SK-N-SH (cell line): ENCODE results near the gene RASGRP2.

Source experiments
- EP300 ChIP-seq, 2 experiments: IDR thresholded peaks; 2 replicates each; pipeline versions ENCODE4 v1.4.0 to v1.6.1; 2012; ENCODE audit warnings: borderline replicate concordance in 1 of 2, low read depth in 1 of 2, low read length in 1 of 2
- FOXJ3 ChIP-seq: sonication (generic); formaldehyde crosslinking; IDR thresholded peaks from 2 replicates; pipeline ENCODE4 v1.5.1; 2020; ENCODE audit warnings: mild to moderate bottlenecking, missing genetic modification reagents
- GABPA ChIP-seq: IDR thresholded peaks from 2 replicates; pipeline ENCODE4 v1.4.0; 2012; ENCODE audit warnings: low read depth, mild to moderate bottlenecking
- RFX5 ChIP-seq: IDR thresholded peaks from 2 replicates; pipeline ENCODE4 v1.6.1; 2012; ENCODE audit warnings: mild to moderate bottlenecking, improper control_type of control experiment, low read length
- SMC3 ChIP-seq: IDR thresholded peaks from 2 replicates; pipeline ENCODE4 v1.6.1; 2012; ENCODE audit warnings: low read depth, low read length, improper control_type of control experiment
- TAF1 ChIP-seq: IDR thresholded peaks from 2 replicates; pipeline ENCODE4 v1.6.1; 2012; ENCODE audit warnings: low read depth, mild to moderate bottlenecking, low read length, moderate library complexity, borderline replicate concordance
- TCF12 ChIP-seq: IDR thresholded peaks from 2 replicates; pipeline ENCODE4 v1.4.0; 2012
- YY1 ChIP-seq: IDR thresholded peaks from 2 replicates; pipeline ENCODE4 v1.4.0; 2012; ENCODE audit warnings: low read depth, mild to moderate bottlenecking
- TF ChIP-seq, protein P1 (sequence below): fragments of 200-600 bp; sonication (generic); IDR thresholded peaks from 2 replicates; pipeline ENCODE4 v1.6.1; 2017; ENCODE audit warnings: antibody characterized with exemption, mild to moderate bottlenecking, moderate library complexity
- TF ChIP-seq, protein P2 (sequence below): IDR thresholded peaks from 2 replicates; pipeline ENCODE4; 2012

DNA sequence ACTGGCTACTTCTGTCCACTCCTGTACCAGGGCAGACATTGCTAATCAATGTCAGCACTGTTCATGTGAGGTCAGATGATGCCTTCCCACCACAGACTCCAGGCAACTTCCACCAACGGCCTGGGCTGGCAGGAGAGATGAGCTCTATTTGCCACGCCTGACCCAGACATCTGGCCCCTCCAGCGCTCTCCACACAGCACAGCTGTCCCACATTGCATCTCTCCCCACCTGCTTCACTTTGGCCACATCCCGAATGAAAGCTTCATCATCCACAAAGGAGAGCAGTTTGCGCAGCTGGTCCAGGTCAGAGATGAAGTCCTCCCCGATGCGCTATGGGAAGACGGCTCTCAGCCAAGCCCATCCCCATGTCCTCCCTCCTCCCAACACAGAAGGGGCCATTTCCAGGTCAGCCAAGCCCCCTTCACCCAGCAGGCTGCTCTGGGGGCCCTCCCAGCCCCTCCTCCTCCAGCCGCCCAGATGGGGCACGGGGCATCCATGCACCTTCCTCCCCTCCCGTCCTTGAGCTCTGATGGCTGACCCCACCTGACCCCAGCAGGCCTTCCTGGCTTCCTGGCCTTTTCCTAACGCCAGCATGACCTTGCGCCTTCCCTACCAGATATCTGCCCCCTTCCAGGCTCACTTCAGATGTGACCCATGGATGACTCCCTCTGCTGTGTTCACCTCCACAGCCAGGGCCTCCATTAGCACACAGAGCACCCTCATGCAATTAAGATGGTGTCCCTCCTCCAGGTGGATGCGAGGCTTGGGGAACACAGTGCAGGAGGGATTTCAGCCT is 8.4 kb upstream of the RASGRP2 start:
- TF ChIP-seq, protein P1, sequence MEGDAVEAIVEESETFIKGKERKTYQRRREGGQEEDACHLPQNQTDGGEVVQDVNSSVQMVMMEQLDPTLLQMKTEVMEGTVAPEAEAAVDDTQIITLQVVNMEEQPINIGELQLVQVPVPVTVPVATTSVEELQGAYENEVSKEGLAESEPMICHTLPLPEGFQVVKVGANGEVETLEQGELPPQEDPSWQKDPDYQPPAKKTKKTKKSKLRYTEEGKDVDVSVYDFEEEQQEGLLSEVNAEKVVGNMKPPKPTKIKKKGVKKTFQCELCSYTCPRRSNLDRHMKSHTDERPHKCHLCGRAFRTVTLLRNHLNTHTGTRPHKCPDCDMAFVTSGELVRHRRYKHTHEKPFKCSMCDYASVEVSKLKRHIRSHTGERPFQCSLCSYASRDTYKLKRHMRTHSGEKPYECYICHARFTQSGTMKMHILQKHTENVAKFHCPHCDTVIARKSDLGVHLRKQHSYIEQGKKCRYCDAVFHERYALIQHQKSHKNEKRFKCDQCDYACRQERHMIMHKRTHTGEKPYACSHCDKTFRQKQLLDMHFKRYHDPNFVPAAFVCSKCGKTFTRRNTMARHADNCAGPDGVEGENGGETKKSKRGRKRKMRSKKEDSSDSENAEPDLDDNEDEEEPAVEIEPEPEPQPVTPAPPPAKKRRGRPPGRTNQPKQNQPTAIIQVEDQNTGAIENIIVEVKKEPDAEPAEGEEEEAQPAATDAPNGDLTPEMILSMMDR, result no peak
- no peak for TF ChIP-seq EP300 (IDR thresholded peaks at IDR 0.05; ENCODE audit: borderline replicate concordance in 1 of 2, low read depth in 1 of 2, low read length in 1 of 2)
- TF ChIP-seq, protein P2, sequence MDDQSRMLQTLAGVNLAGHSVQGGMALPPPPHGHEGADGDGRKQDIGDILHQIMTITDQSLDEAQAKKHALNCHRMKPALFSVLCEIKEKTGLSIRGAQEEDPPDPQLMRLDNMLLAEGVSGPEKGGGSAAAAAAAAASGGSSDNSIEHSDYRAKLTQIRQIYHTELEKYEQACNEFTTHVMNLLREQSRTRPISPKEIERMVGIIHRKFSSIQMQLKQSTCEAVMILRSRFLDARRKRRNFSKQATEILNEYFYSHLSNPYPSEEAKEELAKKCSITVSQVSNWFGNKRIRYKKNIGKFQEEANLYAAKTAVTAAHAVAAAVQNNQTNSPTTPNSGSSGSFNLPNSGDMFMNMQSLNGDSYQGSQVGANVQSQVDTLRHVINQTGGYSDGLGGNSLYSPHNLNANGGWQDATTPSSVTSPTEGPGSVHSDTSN, result no peak
- TF ChIP-seq GABPA, result no peak
- TF ChIP-seq SMC3, result no peak
- TF ChIP-seq RFX5, result no peak
- TF ChIP-seq TCF12, result no peak
- TF ChIP-seq YY1, result no peak
- TF ChIP-seq TAF1, result no peak
- no peak for TF ChIP-seq FOXJ3 (CRISPR knock-in tag)
